Stimulated activated CD4-positive, alpha-beta T cell treated with anti-CD3 and anti-CD28 coated beads, Interleukin-2, amount 100 ng/mL, for 48 hours (primary cell): Measurements from ENCODE around the gene MOGAT1.
"Not testable (repeated sequence)": the region's sequence is repeated elsewhere in the genome, so short reads cannot be mapped to it uniquely, and the experiment has no call there.

ENCODE experiments used
- DNase-seq, 2 donors: peaks; one replicate each; pipeline ENCODE4 v3.0.0-alpha.2; 2020

Gene MOGAT1

GRCh38 chr2:222745836-222746559 lies 74.5 kb downstream of the MOGAT1 start:
- no peak for DNase-seq

GRCh38 chr2:222747526-222748160 lies 76.2 kb downstream of the MOGAT1 start:
- no peak for DNase-seq

GRCh38 chr2:222750533-222750932 lies 79.1 kb downstream of the MOGAT1 start:
- no peak for DNase-seq

GRCh38 chr2:222751238-222751637 lies 79.8 kb downstream of the MOGAT1 start:
- DNase-seq = no peak

GRCh38 chr2:222751821-222752719 lies 80.6 kb downstream of the MOGAT1 start:
- DNase-seq = no peak

- DNase-seq = no peak
These were observed 81.3 kb downstream of the MOGAT1 start for GRCh38 chr2:222752746-222753145.

- no peak for DNase-seq
These were observed 81.9 kb downstream of the MOGAT1 start for GRCh38 chr2:222753251-222753824.

GRCh38 chr2:222754324-222754930 lies 83.0 kb downstream of the MOGAT1 start:
- DNase-seq = no peak

GRCh38 chr2:222755593-222755992 lies 84.1 kb downstream of the MOGAT1 start:
- DNase-seq = not testable (repeated sequence)

- DNase-seq = no peak
These were observed 84.9 kb downstream of the MOGAT1 start for GRCh38 chr2:222756362-222756831.

- DNase-seq = no peak
These were observed 85.6 kb downstream of the MOGAT1 start for GRCh38 chr2:222756951-222757650.
